ENCODE measurements around the gene RAB35.

DNA sequence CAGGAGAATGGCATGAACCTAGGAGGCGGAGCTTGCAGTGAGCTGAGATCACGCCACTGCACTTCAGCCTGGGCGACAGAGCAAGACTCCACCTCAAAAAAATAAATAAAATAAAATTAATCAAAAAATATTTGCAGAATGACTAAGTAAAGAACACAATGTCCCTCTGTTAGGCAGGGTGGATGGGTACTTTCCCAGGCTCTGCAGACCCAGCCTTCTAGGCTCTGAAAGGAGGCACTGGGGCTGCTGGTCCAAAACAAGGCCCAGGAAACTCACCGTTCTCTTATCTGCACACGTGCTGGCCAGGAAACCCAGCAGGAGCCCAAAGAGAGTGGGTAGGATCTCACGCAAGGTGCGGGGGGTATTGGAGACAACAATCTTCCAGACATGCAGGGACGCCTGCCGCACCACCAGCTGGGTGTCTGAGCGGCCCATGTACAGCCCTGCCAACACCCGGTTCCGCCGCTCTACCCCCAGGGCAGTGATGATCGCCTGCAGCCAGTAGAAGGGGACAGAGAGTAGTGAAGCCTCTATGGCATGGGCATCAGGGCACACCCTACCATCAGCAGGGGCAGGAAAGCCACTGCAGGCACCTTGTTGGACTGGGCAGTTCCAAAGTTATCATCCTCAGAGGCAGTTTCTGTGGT is 25.8 kb upstream of the RAB35 start:
- TF ChIP-seq POLR2AphosphoS5 (IDR thresholded peaks at IDR 0.05; ENCODE audit: low read depth) (no peak), GABPA (IDR thresholded peaks at IDR 0.05; ENCODE audit: low read depth) (no peak), SPI1 (IDR thresholded peaks at IDR 0.05; ENCODE audit: borderline replicate concordance, low read depth) (no peak)
- TF ChIP-seq, protein P1, sequence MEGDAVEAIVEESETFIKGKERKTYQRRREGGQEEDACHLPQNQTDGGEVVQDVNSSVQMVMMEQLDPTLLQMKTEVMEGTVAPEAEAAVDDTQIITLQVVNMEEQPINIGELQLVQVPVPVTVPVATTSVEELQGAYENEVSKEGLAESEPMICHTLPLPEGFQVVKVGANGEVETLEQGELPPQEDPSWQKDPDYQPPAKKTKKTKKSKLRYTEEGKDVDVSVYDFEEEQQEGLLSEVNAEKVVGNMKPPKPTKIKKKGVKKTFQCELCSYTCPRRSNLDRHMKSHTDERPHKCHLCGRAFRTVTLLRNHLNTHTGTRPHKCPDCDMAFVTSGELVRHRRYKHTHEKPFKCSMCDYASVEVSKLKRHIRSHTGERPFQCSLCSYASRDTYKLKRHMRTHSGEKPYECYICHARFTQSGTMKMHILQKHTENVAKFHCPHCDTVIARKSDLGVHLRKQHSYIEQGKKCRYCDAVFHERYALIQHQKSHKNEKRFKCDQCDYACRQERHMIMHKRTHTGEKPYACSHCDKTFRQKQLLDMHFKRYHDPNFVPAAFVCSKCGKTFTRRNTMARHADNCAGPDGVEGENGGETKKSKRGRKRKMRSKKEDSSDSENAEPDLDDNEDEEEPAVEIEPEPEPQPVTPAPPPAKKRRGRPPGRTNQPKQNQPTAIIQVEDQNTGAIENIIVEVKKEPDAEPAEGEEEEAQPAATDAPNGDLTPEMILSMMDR (IDR thresholded peaks at IDR 0.05; ENCODE audit: insufficient read depth, low read length), result no peak
- TF ChIP-seq, protein P2, sequence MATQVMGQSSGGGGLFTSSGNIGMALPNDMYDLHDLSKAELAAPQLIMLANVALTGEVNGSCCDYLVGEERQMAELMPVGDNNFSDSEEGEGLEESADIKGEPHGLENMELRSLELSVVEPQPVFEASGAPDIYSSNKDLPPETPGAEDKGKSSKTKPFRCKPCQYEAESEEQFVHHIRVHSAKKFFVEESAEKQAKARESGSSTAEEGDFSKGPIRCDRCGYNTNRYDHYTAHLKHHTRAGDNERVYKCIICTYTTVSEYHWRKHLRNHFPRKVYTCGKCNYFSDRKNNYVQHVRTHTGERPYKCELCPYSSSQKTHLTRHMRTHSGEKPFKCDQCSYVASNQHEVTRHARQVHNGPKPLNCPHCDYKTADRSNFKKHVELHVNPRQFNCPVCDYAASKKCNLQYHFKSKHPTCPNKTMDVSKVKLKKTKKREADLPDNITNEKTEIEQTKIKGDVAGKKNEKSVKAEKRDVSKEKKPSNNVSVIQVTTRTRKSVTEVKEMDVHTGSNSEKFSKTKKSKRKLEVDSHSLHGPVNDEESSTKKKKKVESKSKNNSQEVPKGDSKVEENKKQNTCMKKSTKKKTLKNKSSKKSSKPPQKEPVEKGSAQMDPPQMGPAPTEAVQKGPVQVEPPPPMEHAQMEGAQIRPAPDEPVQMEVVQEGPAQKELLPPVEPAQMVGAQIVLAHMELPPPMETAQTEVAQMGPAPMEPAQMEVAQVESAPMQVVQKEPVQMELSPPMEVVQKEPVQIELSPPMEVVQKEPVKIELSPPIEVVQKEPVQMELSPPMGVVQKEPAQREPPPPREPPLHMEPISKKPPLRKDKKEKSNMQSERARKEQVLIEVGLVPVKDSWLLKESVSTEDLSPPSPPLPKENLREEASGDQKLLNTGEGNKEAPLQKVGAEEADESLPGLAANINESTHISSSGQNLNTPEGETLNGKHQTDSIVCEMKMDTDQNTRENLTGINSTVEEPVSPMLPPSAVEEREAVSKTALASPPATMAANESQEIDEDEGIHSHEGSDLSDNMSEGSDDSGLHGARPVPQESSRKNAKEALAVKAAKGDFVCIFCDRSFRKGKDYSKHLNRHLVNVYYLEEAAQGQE (IDR thresholded peaks at IDR 0.05; ENCODE audit: insufficient replicate concordance, low read depth), result no peak

All from HL-60 (cell line).